BLaER1 treated with 17β-estradiol and CSF1 and Interleukin-3, amounts not matched to agents 10 nM and 100 nM (cell line): ENCODE data around the gene FAM204A.

ENCODE experiments used
- H3K27ac ChIP-seq, 11 experiments: shearing (Covaris generic); formaldehyde crosslinking; 2 replicates each; pipeline ENCODE4 v1.8.1; 2022
- H3K27me3 ChIP-seq, 11 experiments: shearing (Covaris generic); formaldehyde crosslinking; 2 replicates each; pipeline ENCODE4 v1.8.1; 2022
- H3K36me3 ChIP-seq, 11 experiments: shearing (Covaris generic); formaldehyde crosslinking; 2 replicates each; pipeline ENCODE4 v1.8.1; 2022
- H3K4me1 ChIP-seq, 10 experiments: shearing (Covaris generic); formaldehyde crosslinking; 2 replicates each; pipeline ENCODE4 v1.8.1; 2022
- H3K4me2 ChIP-seq, 11 experiments: shearing (Covaris generic); formaldehyde crosslinking; 2 replicates each; pipeline ENCODE4 v1.8.1; 2022
- H3K4me3 ChIP-seq, 10 experiments: shearing (Covaris generic); formaldehyde crosslinking; 2 replicates each; pipeline ENCODE4 v1.8.1; 2022
- H3K9ac ChIP-seq, 11 experiments: shearing (Covaris generic); formaldehyde crosslinking; 2 replicates each; pipeline ENCODE4 v1.8.1; 2022
- H3K9me3 ChIP-seq, 11 experiments: shearing (Covaris generic); formaldehyde crosslinking; replicated peaks in 1 of 11; 2 replicates each; pipeline ENCODE4 v1.8.1; 2022
- H4K20me1 ChIP-seq, 11 experiments: shearing (Covaris generic); formaldehyde crosslinking; 2 replicates each; pipeline ENCODE4 v1.8.1; 2022
- Cebpa-rat ChIP-seq, 11 experiments: shearing (Covaris generic); IDR thresholded peaks; 2 replicates each; pipeline ENCODE4 v1.8.1; 2022

FAM204A gene

DNA sequence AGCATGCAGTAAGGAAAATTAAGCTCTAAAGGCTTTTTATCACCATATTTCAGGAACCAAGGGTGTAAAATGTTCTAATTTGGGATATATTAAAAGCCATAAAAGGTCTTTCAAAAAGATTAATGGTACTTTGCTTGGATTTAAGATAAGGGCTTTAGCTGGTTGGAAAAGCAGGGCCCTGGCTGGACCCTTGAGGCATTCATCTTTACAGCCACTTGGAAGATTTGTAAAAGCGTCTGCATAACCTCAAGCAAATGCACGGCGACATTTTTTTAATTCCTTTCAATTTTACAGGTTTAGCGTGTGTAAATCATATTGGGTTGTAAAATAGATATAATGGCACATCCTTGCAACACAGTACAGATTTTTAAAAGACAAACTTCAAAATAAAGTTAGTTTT is 27.2 kb downstream of the FAM204A start:
- no peaks in the 10 kb centered on the region for H3K27me3 ChIP-seq
- no peak overlapping the region for H3K4me2 ChIP-seq
- H3K27ac ChIP-seq, result no peak overlapping the region
- TF ChIP-seq Cebpa-rat (IDR thresholded peaks at IDR 0.05), result no peak
- no peak overlapping the region for H3K9ac ChIP-seq
- H3K36me3 ChIP-seq, result peaks cover 57 to 98% (median 91%) of the 10 kb centered on the region in 11 experiments
- no peaks in the 10 kb centered on the region for H3K4me1 ChIP-seq
- H3K9me3 ChIP-seq, result no peaks in the 10 kb centered on the region
- H4K20me1 ChIP-seq, result peaks cover 0 to 32% (median 5%) of the 10 kb centered on the region in 11 experiments; a peak in 9 of 22 replicates
- H3K4me3 ChIP-seq, result no peak overlapping the region

DNA sequence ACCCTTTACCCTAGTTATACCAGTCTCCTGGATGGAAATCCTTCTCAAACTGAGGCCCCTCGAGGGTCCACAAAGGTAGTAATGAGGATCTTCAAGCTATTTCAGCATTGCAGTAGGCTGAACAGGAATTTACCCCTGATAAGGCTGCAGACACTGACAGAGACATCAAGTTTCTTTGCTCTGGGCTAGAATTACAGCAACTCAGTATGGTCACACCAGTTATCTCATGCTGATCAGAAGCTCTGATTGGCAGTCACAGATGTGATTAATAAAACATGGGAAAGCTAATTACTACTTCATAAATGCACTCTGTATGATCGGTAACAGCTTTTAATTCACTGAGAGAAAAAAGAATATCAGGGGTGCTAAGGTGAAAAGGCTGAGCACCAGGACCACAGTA is 30.6 kb downstream of the FAM204A start:
- peaks cover 77 to 99% (median 93%) of the 10 kb centered on the region in 11 experiments for H3K36me3 ChIP-seq

DNA sequence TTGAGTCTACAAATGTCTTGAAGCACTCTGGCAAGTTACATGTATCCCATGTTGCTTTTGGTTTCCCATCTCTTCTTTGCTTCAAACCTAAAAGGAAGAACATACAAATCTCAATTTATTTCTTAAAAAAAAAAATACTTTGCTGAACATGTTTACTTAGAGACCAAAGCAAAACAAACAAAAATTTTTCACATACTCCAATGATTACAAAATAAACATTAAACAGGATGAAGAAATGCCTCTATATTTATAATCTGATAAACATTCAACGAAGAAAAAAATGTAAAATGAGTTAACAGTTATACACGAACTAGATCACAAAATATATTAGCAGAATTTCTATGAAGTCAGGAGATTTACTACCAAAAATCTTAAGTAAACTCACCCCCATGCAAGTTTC is 31.3 kb downstream of the FAM204A start:
- H3K9me3 ChIP-seq, result no peaks in the 10 kb centered on the region
- no peak for TF ChIP-seq Cebpa-rat (IDR thresholded peaks at IDR 0.05)
- peaks cover 0 to 16% (median 4%) of the 10 kb centered on the region in 11 experiments; a peak in 4 of 22 replicates for H4K20me1 ChIP-seq
- no peak overlapping the region for H3K4me3 ChIP-seq
- no peak overlapping the region for H3K9ac ChIP-seq
- H3K27me3 ChIP-seq, result no peaks in the 10 kb centered on the region
- peaks cover 77 to 99% (median 94%) of the 10 kb centered on the region in 11 experiments for H3K36me3 ChIP-seq
- no peak overlapping the region for H3K27ac ChIP-seq
- H3K4me2 ChIP-seq, result no peak overlapping the region
- H3K4me1 ChIP-seq, result no peaks in the 10 kb centered on the region

More for the DNA sequence above, 30.6 kb downstream of the FAM204A start:
- Histone ChIP-seq H4K20me1 (peaks cover 0 to 23% (median 4%) of the 10 kb centered on the region in 11 experiments; a peak in 4 of 22 replicates), H3K4me3 (no peak overlapping the region), H3K27me3 (no peaks in the 10 kb centered on the region), H3K27ac (no peak overlapping the region), H3K9me3 (no peaks in the 10 kb centered on the region), H3K4me2 (no peak overlapping the region), H3K4me1 (no peaks in the 10 kb centered on the region), H3K9ac (no peak overlapping the region)
- TF ChIP-seq Cebpa-rat (IDR thresholded peaks at IDR 0.05), result no peak

DNA sequence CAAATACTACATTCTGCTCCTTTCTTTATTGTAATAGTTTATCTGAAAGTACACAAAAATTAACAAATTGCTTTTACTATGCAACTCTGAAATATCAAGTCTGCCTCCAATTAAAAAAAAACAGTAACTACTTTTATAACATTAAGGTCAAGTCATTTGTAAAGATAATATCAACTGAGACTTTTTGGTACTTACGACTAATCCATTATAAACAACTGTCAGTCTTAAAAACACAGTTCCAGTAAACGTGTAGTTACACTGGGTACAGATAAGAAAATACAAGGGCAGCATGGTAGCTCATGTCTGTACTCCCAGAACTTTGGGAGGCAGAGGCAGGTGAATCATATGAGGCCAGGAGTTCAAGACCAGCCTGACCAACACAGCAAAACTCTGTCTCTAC is 32.2 kb downstream of the FAM204A start:
- no peaks in the 10 kb centered on the region for H3K4me1 ChIP-seq
- no peak overlapping the region for H3K4me2 ChIP-seq
- no peaks in the 10 kb centered on the region for H3K27me3 ChIP-seq
- no peak overlapping the region for H3K9ac ChIP-seq
- no peaks in the 10 kb centered on the region for H3K9me3 ChIP-seq
- H3K36me3 ChIP-seq, result peaks cover 82 to 100% (median 96%) of the 10 kb centered on the region in 11 experiments
- H3K4me3 ChIP-seq, result no peak overlapping the region
- TF ChIP-seq Cebpa-rat (IDR thresholded peaks at IDR 0.05), result no peak
- H4K20me1 ChIP-seq, result peaks cover 0 to 10% (median 0%) of the 10 kb centered on the region in 11 experiments; a peak in 3 of 22 replicates
- H3K27ac ChIP-seq, result no peak overlapping the region

DNA sequence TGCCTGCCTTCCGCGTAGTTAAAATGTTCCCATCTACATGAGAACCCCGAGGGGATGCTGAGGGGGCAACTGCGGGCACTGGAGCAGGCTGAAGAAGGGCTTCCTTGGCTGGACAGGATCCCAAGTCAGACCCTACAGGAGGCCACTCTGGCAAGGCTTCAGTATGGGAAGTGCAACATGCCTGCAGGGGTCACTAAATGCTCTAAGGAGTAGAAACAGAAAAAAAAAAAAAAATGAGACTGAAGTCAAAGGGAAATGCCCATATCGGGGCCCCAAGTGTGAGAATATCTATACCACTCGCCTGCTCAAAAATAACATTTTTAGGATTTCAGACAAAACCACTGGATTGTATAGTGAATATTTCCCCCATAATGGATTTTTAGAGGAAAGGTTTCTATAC is 33.5 kb downstream of the FAM204A start:
- TF ChIP-seq Cebpa-rat (IDR thresholded peaks at IDR 0.05), result no peak
- H3K4me1 ChIP-seq, result no peaks in the 10 kb centered on the region
- H3K4me2 ChIP-seq, result no peak overlapping the region
- H3K27ac ChIP-seq, result no peak overlapping the region
- no peak overlapping the region for H3K9ac ChIP-seq
- peaks cover 87 to 100% (median 92%) of the 10 kb centered on the region in 11 experiments for H3K36me3 ChIP-seq
- H3K27me3 ChIP-seq, result no peaks in the 10 kb centered on the region
- H3K4me3 ChIP-seq, result no peak overlapping the region
- H4K20me1 ChIP-seq, result peaks cover 0 to 6% (median 0%) of the 10 kb centered on the region in 11 experiments; a peak in 2 of 22 replicates
- H3K9me3 ChIP-seq, result no peaks in the 10 kb centered on the region

DNA sequence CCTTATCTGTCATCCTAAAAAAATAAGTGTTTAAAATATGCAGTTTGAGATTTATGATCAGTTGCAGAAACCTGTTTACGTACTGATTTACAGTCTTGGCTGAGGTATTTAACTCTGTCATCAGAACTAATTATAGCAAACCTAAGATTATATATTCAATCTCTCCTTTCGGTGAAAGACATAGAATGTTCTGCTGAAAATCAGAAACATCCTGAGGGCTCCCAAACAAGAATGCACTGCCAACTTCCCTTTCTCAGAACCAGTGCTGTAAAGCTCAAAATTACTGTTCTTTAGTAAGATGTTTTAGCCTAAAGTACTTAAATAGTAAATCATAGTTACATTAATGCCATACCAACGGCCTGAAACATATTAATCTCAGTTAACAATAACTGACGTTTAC is 34.3 kb downstream of the FAM204A start:
- H3K36me3 ChIP-seq, result peaks cover 79 to 96% (median 86%) of the 10 kb centered on the region in 11 experiments
- H3K27me3 ChIP-seq, result no peaks in the 10 kb centered on the region
- 0 out of 22 replicates have a peak, but pooled peaks cover 0 to 6% (median 0%) of the 10 kb centered on the region in 11 experiments for H4K20me1 ChIP-seq
- H3K27ac ChIP-seq, result no peak overlapping the region
- no peak overlapping the region for H3K4me3 ChIP-seq
- no peaks in the 10 kb centered on the region for H3K4me1 ChIP-seq
- H3K9me3 ChIP-seq, result no peaks in the 10 kb centered on the region
- TF ChIP-seq Cebpa-rat (IDR thresholded peaks at IDR 0.05), result no peak
- H3K9ac ChIP-seq, result no peak overlapping the region
- H3K4me2 ChIP-seq, result no peak overlapping the region

DNA sequence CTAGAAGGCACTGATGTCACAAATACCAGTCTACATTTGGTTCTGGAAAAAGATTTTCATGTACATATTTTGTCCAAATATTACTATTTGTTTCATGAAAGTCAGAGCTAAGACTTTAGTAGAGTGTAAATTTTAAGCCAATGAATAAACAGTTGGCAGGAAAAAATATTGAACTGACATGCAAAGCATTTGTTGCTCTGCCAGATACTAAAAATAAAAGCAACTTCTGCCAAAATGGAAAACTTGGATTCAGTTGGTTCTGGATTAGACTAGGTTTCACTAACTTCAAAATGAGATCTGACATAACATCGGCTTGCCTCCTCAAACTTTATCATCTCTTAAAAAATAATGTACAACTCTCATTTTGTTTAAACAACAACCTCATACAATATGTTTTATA is 34.9 kb downstream of the FAM204A start:
- Histone ChIP-seq H3K4me3 (no peak overlapping the region), H3K36me3 (peaks cover 73 to 96% (median 80%) of the 10 kb centered on the region in 11 experiments), H3K4me2 (no peak overlapping the region), H3K9ac (no peak overlapping the region), H3K4me1 (no peaks in the 10 kb centered on the region), H3K27ac (no peak overlapping the region), H4K20me1 (0 out of 22 replicates have a peak, but pooled peaks cover 0 to 5% (median 0%) of the 10 kb centered on the region in 11 experiments), H3K27me3 (no peaks in the 10 kb centered on the region), H3K9me3 (no peaks in the 10 kb centered on the region)
- no peak for TF ChIP-seq Cebpa-rat (IDR thresholded peaks at IDR 0.05)

DNA sequence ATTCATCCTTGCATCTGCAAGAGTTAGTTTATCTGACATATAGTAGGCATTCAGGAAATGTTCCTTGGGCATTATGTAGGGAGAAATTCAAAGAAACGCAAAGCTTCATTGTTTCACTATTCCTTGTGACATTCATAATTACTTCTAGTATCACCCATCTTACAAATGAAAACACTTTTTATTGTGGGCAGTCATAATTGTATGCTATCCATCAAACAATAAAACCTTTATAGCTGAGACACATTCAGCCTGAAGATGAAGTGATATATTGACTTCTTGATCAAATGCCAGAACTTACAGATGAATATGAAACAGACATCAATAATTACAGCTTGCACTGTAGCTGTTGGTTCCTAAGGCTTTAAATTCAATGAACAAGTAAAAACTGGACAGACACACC is 36.4 kb downstream of the FAM204A start:
- no peak overlapping the region for H3K9ac ChIP-seq
- H3K36me3 ChIP-seq, result peaks cover 58 to 90% (median 67%) of the 10 kb centered on the region in 11 experiments
- H3K4me2 ChIP-seq, result no peak overlapping the region
- H4K20me1 ChIP-seq, result no peaks in the 10 kb centered on the region
- TF ChIP-seq Cebpa-rat (IDR thresholded peaks at IDR 0.05), result no peak
- no peak overlapping the region for H3K27ac ChIP-seq
- H3K4me3 ChIP-seq, result no peak overlapping the region
- H3K4me1 ChIP-seq, result no peaks in the 10 kb centered on the region
- H3K27me3 ChIP-seq, result no peaks in the 10 kb centered on the region
- H3K9me3 ChIP-seq, result no peaks in the 10 kb centered on the region

DNA sequence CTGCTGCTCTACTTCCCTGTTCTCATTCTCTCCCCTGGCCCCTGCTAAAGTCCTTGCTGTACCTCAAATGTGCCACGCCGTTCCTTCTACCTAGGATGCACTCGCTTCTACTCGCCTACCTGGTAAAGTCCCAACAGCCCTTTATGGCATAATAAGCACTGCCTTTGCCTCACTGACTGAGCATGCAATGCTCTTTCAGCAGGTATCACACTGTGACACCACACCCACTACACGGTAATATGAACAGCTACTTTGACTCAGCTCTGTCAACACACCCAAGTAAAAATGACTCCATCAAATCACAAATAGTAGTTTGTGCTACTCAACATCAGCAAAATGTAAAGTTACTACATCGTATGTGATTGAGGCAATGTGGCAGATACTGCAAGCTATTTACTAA is 37.6 kb downstream of the FAM204A start:
- H4K20me1 ChIP-seq, result no peaks in the 10 kb centered on the region
- no peak overlapping the region for H3K4me2 ChIP-seq
- no peak for TF ChIP-seq Cebpa-rat (IDR thresholded peaks at IDR 0.05)
- H3K36me3 ChIP-seq, result peaks cover 47 to 85% (median 57%) of the 10 kb centered on the region in 11 experiments
- no peaks in the 10 kb centered on the region for H3K4me1 ChIP-seq
- no peak overlapping the region for H3K4me3 ChIP-seq
- no peak overlapping the region for H3K27ac ChIP-seq
- no peaks in the 10 kb centered on the region for H3K27me3 ChIP-seq
- no peak overlapping the region for H3K9ac ChIP-seq
- no peaks in the 10 kb centered on the region for H3K9me3 ChIP-seq

DNA sequence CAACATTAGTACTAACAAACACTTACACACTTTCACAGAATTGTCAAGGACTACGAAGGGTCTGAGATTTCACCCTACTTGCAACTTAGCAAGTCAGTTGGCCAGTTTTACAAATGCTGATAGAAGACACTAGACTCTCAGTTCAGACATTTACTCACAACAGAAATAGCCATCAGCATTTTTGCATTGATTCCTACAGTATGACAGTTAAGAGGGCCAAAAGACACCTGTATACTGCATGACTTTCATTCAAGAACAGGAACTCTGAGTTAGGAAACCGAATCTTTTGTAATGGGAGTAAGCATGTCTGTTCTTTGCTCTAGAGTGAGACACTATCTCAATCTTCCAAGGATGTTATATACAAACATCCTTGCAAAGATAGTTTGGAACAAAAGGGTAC is 40.9 kb downstream of the FAM204A start:
- no peaks in the 10 kb centered on the region for H4K20me1 ChIP-seq
- no peak for TF ChIP-seq Cebpa-rat (IDR thresholded peaks at IDR 0.05)
- no peak overlapping the region for H3K9ac ChIP-seq
- H3K4me3 ChIP-seq, result no peak overlapping the region
- H3K9me3 ChIP-seq, result peaks cover 0 to 8% (median 0%) of the 10 kb centered on the region in 11 experiments; a peak in 1 of 22 replicates
- no peak overlapping the region for H3K27ac ChIP-seq
- no peaks in the 10 kb centered on the region for H3K4me1 ChIP-seq
- no peak overlapping the region for H3K4me2 ChIP-seq
- H3K27me3 ChIP-seq, result no peaks in the 10 kb centered on the region
- peaks cover 20 to 62% (median 35%) of the 10 kb centered on the region in 11 experiments for H3K36me3 ChIP-seq
